NCI-H2107 (cell line): ENCODE measurements around the gene B3GAT2.

ENCODE experiments used
- DNase-seq: peaks from one replicate; lab custom pipeline; 2025; lab: John Stamatoyannopoulos, UW

B3GAT2 gene

GRCh38 chr6:70842541-70842940, 114.3 kb downstream of the B3GAT2 start:
- DNase-seq, result no peak

GRCh38 chr6:70841112-70841511, 115.7 kb downstream of the B3GAT2 start:
- DNase-seq, result no peak

GRCh38 chr6:70839286-70840266, 117.3 kb downstream of the B3GAT2 start:
- DNase-seq, result no peak

- peak; percentile 16 for DNase-seq
These were observed 118.0 kb downstream of the B3GAT2 start for GRCh38 chr6:70838907-70839285.

GRCh38 chr6:70834520-70834919, 122.3 kb downstream of the B3GAT2 start:
- no peak for DNase-seq

- DNase-seq, result no peak
These were observed 125.4 kb downstream of the B3GAT2 start for GRCh38 chr6:70831427-70831826.

GRCh38 chr6:70823651-70824050, 133.2 kb downstream of the B3GAT2 start:
- no peak for DNase-seq

- no peak for DNase-seq
These were observed 135.1 kb downstream of the B3GAT2 start for GRCh38 chr6:70821751-70822150.

- DNase-seq, result no peak
These were observed 136.1 kb downstream of the B3GAT2 start for GRCh38 chr6:70820778-70821177.

GRCh38 chr6:70819646-70820045, 137.2 kb downstream of the B3GAT2 start:
- DNase-seq, result no peak

- DNase-seq, result no peak
These were observed 143.0 kb downstream of the B3GAT2 start for GRCh38 chr6:70813885-70814284.

GRCh38 chr6:70811788-70812187, 145.1 kb downstream of the B3GAT2 start:
- DNase-seq, result no peak
